ACHN (cell line): ENCODE data around the gene PDZD4.

Experiments used
- DNase-seq: peaks from one replicate; pipeline ENCODE4 v3.0.0-alpha.2; 2015
- in situ Hi-C: cut with HindIII; loops from 2 replicates; pipeline ENCODE4 v1.10.0; 2017; ENCODE audit warnings: low sequenced_read_pairs, low pct_ligation_motif_present, low pct_unique_long_range_greater_than_20kb

PDZD4 gene

GRCh38 chrX:153853180-153853901 lies 23.0 kb upstream of the PDZD4 start:
- in situ Hi-C loops: no loop called here

GRCh38 chrX:153851981-153852380 lies 21.6 kb upstream of the PDZD4 start:
- in situ Hi-C loops: no loop called here
- DNase-seq: no peak

More at GRCh38 chrX:153853180-153853901, 23.0 kb upstream of the PDZD4 start:
- DNase-seq: no peak

- in situ Hi-C loops: no loop called here
- DNase-seq: no peak
These were observed 18.0 kb upstream of the PDZD4 start for GRCh38 chrX:153848325-153848724.

- DNase-seq: no peak
- in situ Hi-C loops: no loop called here
These were observed 15.5 kb upstream of the PDZD4 start for GRCh38 chrX:153845842-153846241.

GRCh38 chrX:153845195-153845594 lies 14.9 kb upstream of the PDZD4 start:
- in situ Hi-C loops: no loop called here
- no peak for DNase-seq

GRCh38 chrX:153844509-153845082 lies 14.3 kb upstream of the PDZD4 start:
- in situ Hi-C loops: no loop called here

GRCh38 chrX:153836921-153837320 lies 6.6 kb upstream of the PDZD4 start:
- in situ Hi-C loops: no loop called here

More at GRCh38 chrX:153844509-153845082, 14.3 kb upstream of the PDZD4 start:
- DNase-seq: no peak

GRCh38 chrX:153832728-153833127 lies 2.4 kb upstream of the PDZD4 start:
- in situ Hi-C loops: no loop called here

More at GRCh38 chrX:153836921-153837320, 6.6 kb upstream of the PDZD4 start:
- DNase-seq: no peak

GRCh38 chrX:153831429-153832150 lies 1.2 kb upstream of the PDZD4 start:
- no peak for DNase-seq
- in situ Hi-C loops: no loop called here

More at GRCh38 chrX:153832728-153833127, 2.4 kb upstream of the PDZD4 start:
- DNase-seq: no peak

GRCh38 chrX:153830640-153831428 lies 490 bp upstream of the PDZD4 start:
- in situ Hi-C loops: no loop called here

GRCh38 chrX:153829549-153829798 lies 870 bp downstream of the PDZD4 start:
- no peak for DNase-seq
- in situ Hi-C loops: no loop called here

More at GRCh38 chrX:153830640-153831428, 490 bp upstream of the PDZD4 start:
- no peak for DNase-seq

GRCh38 chrX:153828723-153829548 lies 1.4 kb downstream of the PDZD4 start:
- in situ Hi-C loops: no loop called here
- no peak for DNase-seq

GRCh38 chrX:153828308-153828707 lies 2.0 kb downstream of the PDZD4 start:
- DNase-seq: no peak
- in situ Hi-C loops: no loop called here

GRCh38 chrX:153827903-153828302 lies 2.4 kb downstream of the PDZD4 start:
- in situ Hi-C loops: no loop called here
- DNase-seq: no peak

- DNase-seq: no peak
- in situ Hi-C loops: no loop called here
These were observed 3.3 kb downstream of the PDZD4 start for GRCh38 chrX:153827016-153827415.

- DNase-seq: no peak
- in situ Hi-C loops: no loop called here
These were observed 5.3 kb downstream of the PDZD4 start for GRCh38 chrX:153825042-153825441.

- no peak for DNase-seq
- in situ Hi-C loops: no loop called here
These were observed 6.0 kb downstream of the PDZD4 start for GRCh38 chrX:153824348-153824747.

- DNase-seq: no peak
- in situ Hi-C loops: no loop called here
These were observed 9.3 kb downstream of the PDZD4 start for GRCh38 chrX:153821066-153821465.
